ENCODE results near the gene COL23A1. TPM values are rescaled to one million over a fixed set of nuclear protein-coding genes. Genes with fewer than 3 reads are reported as not detected.

The COL23A1 gene
- total and polyA plus RNA-seq, 2 donors (not counting 1 experiment from before 2014, with no cell fraction given) = not detected

- H3K27ac ChIP-seq (ENCODE audit: insufficient read depth, low read length) = no peak overlapping the region
- H3K79me2 ChIP-seq (ENCODE audit: control insufficient read depth, insufficient read depth, low read length) = no peaks in the 10 kb centered on the region
Observed at GRCh38 chr5:178557416-178557815, 32.8 kb downstream of the COL23A1 start.

GRCh38 chr5:178555771-178556211, 34.4 kb downstream of the COL23A1 start:
- H3K36me3 ChIP-seq (ENCODE audit: control insufficient read depth, insufficient read depth, low read length) = no peaks in the 10 kb centered on the region
- no peak overlapping the region for H3K4me2 ChIP-seq (ENCODE audit: extremely low read depth, insufficient read depth, low read length)
- H3K79me2 ChIP-seq (ENCODE audit: control insufficient read depth, insufficient read depth, low read length) = no peaks in the 10 kb centered on the region
- H2AFZ ChIP-seq (ENCODE audit: low read length) = no peak overlapping the region
- TF ChIP-seq EZH2 (IDR thresholded peaks at IDR 0.05; ENCODE audit: low read length, missing control alignments) (no peak), CTCF (conservative IDR thresholded peaks at IDR 0.05 in 1 of 2, IDR thresholded peaks at IDR 0.05 in 1 of 2; ENCODE audit: low read depth in 1 of 2, low read length in 2 of 2) (no peak)
- DNase-seq (ENCODE audit: low read depth in 2 of 2) = no peak
- no peaks in the 10 kb centered on the region for H3K9me3 ChIP-seq (ENCODE audit: control insufficient read depth, insufficient read depth, low read depth, low read length)
- H3K27ac ChIP-seq (ENCODE audit: insufficient read depth, low read length) = no peak overlapping the region
- H3K9ac ChIP-seq (ENCODE audit: insufficient read depth, low read length) = no peak overlapping the region
- no peak overlapping the region for H3K4me3 ChIP-seq (replicated peaks in 1 of 4; ENCODE audit: control extremely low read depth in 1 of 4, insufficient read depth in 1 of 4, low read depth in 3 of 4, low read length in 4 of 4)
- no peaks in the 10 kb centered on the region for H3K27me3 ChIP-seq (ENCODE audit: control insufficient read depth, insufficient read depth, low read length)
- H4K20me1 ChIP-seq (ENCODE audit: control insufficient read depth, extremely low read depth, insufficient read depth, low read length) = no peaks in the 10 kb centered on the region
- H3K4me1 ChIP-seq (ENCODE audit: control insufficient read depth, extremely low read depth, insufficient read depth, low read length) = no peaks in the 10 kb centered on the region

More at GRCh38 chr5:178557416-178557815, 32.8 kb downstream of the COL23A1 start:
- Histone ChIP-seq H3K36me3 (ENCODE audit: control insufficient read depth, insufficient read depth, low read length) (no peaks in the 10 kb centered on the region), H3K9me3 (ENCODE audit: control insufficient read depth, insufficient read depth, low read depth, low read length) (no peaks in the 10 kb centered on the region), H3K27me3 (ENCODE audit: control insufficient read depth, insufficient read depth, low read length) (no peaks in the 10 kb centered on the region), H3K4me1 (ENCODE audit: control insufficient read depth, extremely low read depth, insufficient read depth, low read length) (no peaks in the 10 kb centered on the region), H3K4me2 (ENCODE audit: extremely low read depth, insufficient read depth, low read length) (no peak overlapping the region), H3K9ac (ENCODE audit: insufficient read depth, low read length) (no peak overlapping the region), H4K20me1 (ENCODE audit: control insufficient read depth, extremely low read depth, insufficient read depth, low read length) (no peaks in the 10 kb centered on the region), H2AFZ (ENCODE audit: low read length) (no peak overlapping the region), H3K4me3 (replicated peaks in 1 of 4; ENCODE audit: control extremely low read depth in 1 of 4, insufficient read depth in 1 of 4, low read depth in 3 of 4, low read length in 4 of 4) (no peak overlapping the region)
- TF ChIP-seq EZH2 (IDR thresholded peaks at IDR 0.05; ENCODE audit: low read length, missing control alignments) (no peak), CTCF (conservative IDR thresholded peaks at IDR 0.05 in 1 of 2, IDR thresholded peaks at IDR 0.05 in 1 of 2; ENCODE audit: low read depth in 1 of 2, low read length in 2 of 2) (no peak)
- DNase-seq (ENCODE audit: low read depth in 2 of 2) = no peak

GRCh38 chr5:178555005-178555404, 35.2 kb downstream of the COL23A1 start:
- H3K9me3 ChIP-seq (ENCODE audit: control insufficient read depth, insufficient read depth, low read depth, low read length) = no peaks in the 10 kb centered on the region

More at GRCh38 chr5:178555005-178555404, 35.2 kb downstream of the COL23A1 start:
- Histone ChIP-seq H3K36me3 (ENCODE audit: control insufficient read depth, insufficient read depth, low read length) (no peaks in the 10 kb centered on the region), H3K4me1 (ENCODE audit: control insufficient read depth, extremely low read depth, insufficient read depth, low read length) (no peaks in the 10 kb centered on the region), H3K79me2 (ENCODE audit: control insufficient read depth, insufficient read depth, low read length) (no peaks in the 10 kb centered on the region), H2AFZ (ENCODE audit: low read length) (no peak overlapping the region), H3K27ac (ENCODE audit: insufficient read depth, low read length) (no peak overlapping the region), H4K20me1 (ENCODE audit: control insufficient read depth, extremely low read depth, insufficient read depth, low read length) (no peaks in the 10 kb centered on the region), H3K27me3 (ENCODE audit: control insufficient read depth, insufficient read depth, low read length) (no peaks in the 10 kb centered on the region), H3K4me3 (replicated peaks in 1 of 4; ENCODE audit: control extremely low read depth in 1 of 4, insufficient read depth in 1 of 4, low read depth in 3 of 4, low read length in 4 of 4) (no peak overlapping the region), H3K9ac (ENCODE audit: insufficient read depth, low read length) (no peak overlapping the region), H3K4me2 (ENCODE audit: extremely low read depth, insufficient read depth, low read length) (no peak overlapping the region)
- DNase-seq (ENCODE audit: low read depth in 2 of 2) = no peak
- TF ChIP-seq EZH2 (IDR thresholded peaks at IDR 0.05; ENCODE audit: low read length, missing control alignments) = no peak
- TF ChIP-seq CTCF (conservative IDR thresholded peaks at IDR 0.05 in 1 of 2, IDR thresholded peaks at IDR 0.05 in 1 of 2; ENCODE audit: low read depth in 1 of 2, low read length in 2 of 2) = no peak

Data from fibroblast of lung (primary cell).